NCI-H510A treated with DMSO at 0.1 percent for 48 hours (cell line): ENCODE data around the gene DOK1.

Experiments used
- DNase-seq: peaks from one replicate; lab custom pipeline; 2025; lab: John Stamatoyannopoulos, UW

DOK1 gene

GRCh38 chr2:74525717-74526648 lies 28.5 kb upstream of the DOK1 start, which contains the start of gene DQX1:
TSS of gene DQX1 (minus strand) at chr2:74526231. CDS start at chr2:74525729, 502 bp downstream.
- DNase-seq, result no peak

- DNase-seq, result no peak
Observed at GRCh38 chr2:74526649-74527230, 27.8 kb upstream of the DOK1 start.

GRCh38 chr2:74527741-74528140 lies 26.8 kb upstream of the DOK1 start:
- DNase-seq, result no peak

GRCh38 chr2:74528600-74529356 lies 25.7 kb upstream of the DOK1 start:
- DNase-seq, result no peak

GRCh38 chr2:74529357-74530238 lies 24.9 kb upstream of the DOK1 start, which contains the start of the genes AUP1 and HTRA2:
TSS of gene AUP1 (minus strand) at chr2:74529706. CDS start at chr2:74529629, 77 bp downstream.
TSS of gene HTRA2 (plus strand) at chr2:74529933. CDS start at chr2:74530007, 74 bp downstream.
- peak; percentile 96 for DNase-seq

- peak; percentile 40 for DNase-seq
Observed at GRCh38 chr2:74530239-74531187, 24.0 kb upstream of the DOK1 start.

GRCh38 chr2:74531666-74532065 lies 22.9 kb upstream of the DOK1 start:
- DNase-seq, result no peak

GRCh38 chr2:74532222-74532621 lies 22.3 kb upstream of the DOK1 start:
- peak; percentile 15 for DNase-seq

GRCh38 chr2:74533464-74533863 lies 21.1 kb upstream of the DOK1 start:
- no peak for DNase-seq

- no peak for DNase-seq
Observed at GRCh38 chr2:74534411-74534810, 20.1 kb upstream of the DOK1 start.

- no peak for DNase-seq
Observed at GRCh38 chr2:74535440-74535965, 19.0 kb upstream of the DOK1 start.

GRCh38 chr2:74536166-74536950 lies 18.2 kb upstream of the DOK1 start:
- DNase-seq, result no peak

- no peak for DNase-seq
Observed at GRCh38 chr2:74537140-74537539, 17.4 kb upstream of the DOK1 start.

- DNase-seq, result no peak
Observed at GRCh38 chr2:74538881-74539339, 15.6 kb upstream of the DOK1 start.

GRCh38 chr2:74540291-74540690 lies 14.2 kb upstream of the DOK1 start:
- DNase-seq, result no peak

- no peak for DNase-seq
Observed at GRCh38 chr2:74542978-74543377, 11.5 kb upstream of the DOK1 start.

GRCh38 chr2:74544634-74545033 lies 9.9 kb upstream of the DOK1 start:
- DNase-seq, result peak; percentile 23

GRCh38 chr2:74546004-74546403 lies 8.5 kb upstream of the DOK1 start:
- DNase-seq, result no peak
